Transverse colon (tissue), 3 donors: Measurements from ENCODE around the gene INPP5E.

Experiments used
- CTCF ChIP-seq, 5 experiments: fragments of 200-600 bp in 3 of 5; fragments of 450-650 bp in 2 of 5; sonication (generic) in 3 of 5; IDR thresholded peaks; 1 replicate in 2 of 5; 2 replicates in 3 of 5; pipeline ENCODE4 v1.5.1; 2016 to 2017; ENCODE audit warnings: antibody characterized with exemption in 5 of 5, inconsistent platforms in 3 of 5, mild to moderate bottlenecking in 2 of 5, moderate library complexity in 1 of 5
- EP300 ChIP-seq: sonication (generic); formaldehyde crosslinking; IDR thresholded peaks from one replicate; pipeline ENCODE4 v1.6.1; 2017; ENCODE audit warnings: antibody characterized with exemption, low read depth
- POLR2A ChIP-seq: fragments of 450-650 bp; IDR thresholded peaks from one replicate; pipeline ENCODE4 v1.6.1; 2016; ENCODE audit warnings: antibody characterized with exemption, mild to moderate bottlenecking, moderate library complexity

DNA sequence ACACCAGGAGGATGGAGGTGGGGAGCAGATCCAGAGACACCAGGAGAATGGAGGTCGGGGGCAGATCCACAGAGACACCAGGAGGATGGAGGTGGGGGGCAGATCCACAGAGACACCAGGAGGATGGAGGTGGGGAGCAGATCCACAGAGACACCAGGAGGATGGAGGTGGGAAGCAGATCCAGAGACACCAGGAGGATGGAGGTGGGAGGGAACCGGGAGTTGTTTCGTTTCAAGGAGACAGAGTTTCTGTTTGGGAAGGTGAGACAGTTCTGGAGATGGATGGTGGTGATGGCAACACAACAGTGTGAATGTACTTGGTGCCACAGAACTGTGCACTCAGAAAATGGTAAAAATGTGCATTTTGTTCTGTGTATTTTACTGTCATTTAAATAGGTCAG, 9.0 kb upstream of the INPP5E start:
- TF ChIP-seq CTCF (IDR thresholded peaks at IDR 0.05), result no peak
- no peak for TF ChIP-seq EP300
- TF ChIP-seq POLR2A, result no peak
